Neuron (in vitro differentiated cells): ENCODE results near the gene FAM89A.

ENCODE experiments used
- H2AFZ ChIP-seq: one replicate; pipeline ENCODE4 v1.6.1; 2013; ENCODE audit warnings: low read depth, mild to moderate bottlenecking, inconsistent platforms, low read length, moderate library complexity
- H3K27me3 ChIP-seq: one replicate; pipeline ENCODE4 v1.6.1; 2013; ENCODE audit warnings: low read length; ENCODE audit not compliant: insufficient read depth
- H3K36me3 ChIP-seq: one replicate; pipeline ENCODE4 v1.6.1; 2013; ENCODE audit warnings: low read length; ENCODE audit not compliant: insufficient read depth
- H3K4me1 ChIP-seq: one replicate; pipeline ENCODE4 v1.6.1; 2013; ENCODE audit warnings: low read length; ENCODE audit not compliant: insufficient read depth
- H3K4me3 ChIP-seq: 2 replicates; pipeline ENCODE4 v1.5.1; 2013; ENCODE audit warnings: mild to moderate bottlenecking, low read length, moderate library complexity
- H3K9me3 ChIP-seq: one replicate; pipeline ENCODE4 v1.6.1; 2013; ENCODE audit warnings: low read length

The FAM89A gene

DNA sequence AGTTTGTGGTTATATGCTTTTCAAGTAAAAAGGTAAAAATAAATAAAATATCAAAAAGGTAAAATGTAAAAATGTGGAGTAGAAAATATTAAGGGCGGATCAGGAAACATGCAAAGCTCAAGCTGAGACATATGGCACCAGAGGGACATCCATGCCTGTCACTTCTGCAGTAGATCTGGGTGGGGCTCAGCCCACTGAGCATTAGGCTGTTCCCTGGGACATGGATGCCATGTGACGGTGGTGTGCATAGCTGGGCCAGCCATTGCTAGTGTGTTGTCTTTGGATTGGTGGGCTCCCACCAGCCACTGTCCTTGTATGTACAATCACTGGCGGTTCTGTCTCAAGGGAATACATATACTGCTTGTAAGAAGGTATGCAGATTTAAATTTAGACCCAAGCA is 64.4 kb downstream of the FAM89A start:
- Histone ChIP-seq H3K27me3 (no peaks in the 10 kb centered on the region), H3K4me3 (no peak overlapping the region), H3K4me1 (peaks cover 13% of the 10 kb centered on the region), H3K9me3 (no peaks in the 10 kb centered on the region), H2AFZ (no peak overlapping the region), H3K36me3 (no peaks in the 10 kb centered on the region)

DNA sequence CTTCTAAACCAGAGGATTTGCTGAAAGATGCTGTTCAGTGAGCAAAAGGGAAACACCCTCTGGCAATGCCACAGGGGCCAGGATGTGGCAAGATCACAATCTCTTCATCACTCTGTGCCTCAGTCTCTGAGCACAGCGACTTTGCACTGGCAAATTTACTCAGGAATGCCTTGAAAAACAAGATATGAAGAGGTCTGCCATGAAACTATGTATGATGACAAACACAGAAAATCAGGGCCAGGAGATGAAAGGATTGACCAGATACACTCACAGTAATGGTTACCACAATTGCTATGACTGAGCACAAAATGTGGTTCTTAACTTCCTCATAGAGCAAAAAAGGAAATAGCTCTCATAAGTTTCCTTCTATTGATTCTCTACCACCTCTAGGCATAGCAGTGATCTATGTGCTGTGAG is 67.2 kb downstream of the FAM89A start:
- Histone ChIP-seq H3K36me3 (no peaks in the 10 kb centered on the region), H3K4me1 (peaks cover 6% of the 10 kb centered on the region), H3K4me3 (no peak overlapping the region), H3K27me3 (no peaks in the 10 kb centered on the region), H2AFZ (no peak overlapping the region), H3K9me3 (no peaks in the 10 kb centered on the region)

DNA sequence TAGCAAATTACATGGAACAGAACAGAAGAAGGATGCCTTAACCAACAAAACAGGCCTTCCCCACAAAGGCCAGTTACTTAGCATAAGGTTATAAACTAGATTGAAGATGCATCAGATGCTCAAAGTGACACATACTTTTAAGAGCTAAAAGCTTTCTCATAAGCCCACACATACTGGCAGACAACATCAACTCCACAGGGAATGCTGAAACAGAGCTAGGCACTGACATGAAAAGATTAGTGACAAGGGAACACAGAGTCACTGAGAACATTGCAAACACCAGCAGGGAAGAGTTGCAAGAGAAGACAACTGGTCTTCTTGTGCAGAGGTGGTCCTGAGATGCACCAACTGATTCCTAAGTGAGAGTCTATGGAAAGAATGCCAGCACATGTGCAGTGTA is 68.3 kb downstream of the FAM89A start:
- Histone ChIP-seq H3K4me3 (no peak overlapping the region), H3K9me3 (no peaks in the 10 kb centered on the region), H3K36me3 (no peaks in the 10 kb centered on the region), H3K27me3 (no peaks in the 10 kb centered on the region), H3K4me1 (no peaks in the 10 kb centered on the region), H2AFZ (no peak overlapping the region)

DNA sequence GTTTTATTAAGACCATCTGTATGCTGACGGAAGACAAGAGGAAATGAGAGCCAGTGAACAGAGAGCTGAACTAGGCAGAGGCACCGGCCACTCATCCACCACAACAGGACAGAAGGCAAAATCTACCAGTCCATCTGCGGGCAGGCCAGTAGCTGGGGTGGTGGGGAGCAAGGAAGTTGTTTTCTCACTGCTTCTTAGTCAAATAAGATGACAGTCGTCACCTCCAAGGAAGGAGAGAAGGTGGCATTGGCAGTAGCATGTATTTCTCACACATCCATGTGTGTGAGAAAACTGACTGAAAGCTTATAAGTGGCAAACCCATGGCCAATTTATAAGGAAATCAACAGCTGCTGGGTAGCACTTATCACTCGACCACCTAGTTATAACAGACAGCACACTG is 69.6 kb downstream of the FAM89A start:
- H3K27me3 ChIP-seq: no peaks in the 10 kb centered on the region
- H3K9me3 ChIP-seq: no peaks in the 10 kb centered on the region
- no peaks in the 10 kb centered on the region for H3K4me1 ChIP-seq
- H2AFZ ChIP-seq: no peak overlapping the region
- H3K36me3 ChIP-seq: no peaks in the 10 kb centered on the region
- no peak overlapping the region for H3K4me3 ChIP-seq
